Measurements from ENCODE around the gene SIGMAR1. TPM values are rescaled to one million over a fixed set of nuclear protein-coding genes. Genes with fewer than 3 reads are reported as not detected.

SIGMAR1 gene
- total and polyA plus RNA-seq, 5 donors from 2014 or later = 34.1 to 130 (median 115) TPM

DNA sequence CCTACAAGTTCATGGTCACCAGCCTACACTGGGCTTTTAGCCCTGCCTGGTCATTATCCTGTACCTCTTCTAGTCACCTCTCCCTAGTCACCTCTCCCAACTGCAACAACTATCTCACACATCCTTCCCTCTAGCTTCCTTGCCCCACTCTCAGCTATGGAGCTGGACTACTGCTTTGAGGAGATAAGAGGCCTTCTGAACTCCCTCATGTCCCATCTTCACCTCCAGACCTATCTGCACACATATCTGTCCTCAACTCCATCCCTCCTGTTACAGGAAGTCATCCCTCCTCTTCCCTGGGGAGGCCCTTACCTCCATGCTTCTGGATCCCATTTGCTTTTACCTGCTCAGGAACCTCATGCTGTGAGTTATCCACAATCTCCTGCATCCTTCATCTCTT lies 31.4 kb downstream of the SIGMAR1 start:
- no peak overlapping the region for H3K4me3 ChIP-seq (ENCODE audit: low read depth, low read length)
- ATAC-seq (ENCODE audit: low read depth in 2 of 2) (no peak), DNase-seq (no peak)
- H3K27me3 ChIP-seq (ENCODE audit: control insufficient read depth, insufficient read depth, low read length) = no peaks in the 10 kb centered on the region
- Mint-ChIP-seq H3K27me3 (peaks cover 5% of the 10 kb centered on the region), H3K27ac (no peak overlapping the region), H3K4me3 (no peak overlapping the region), H3K4me1 (peaks cover 0 to 11% (median 8%) of the 10 kb centered on the region in 4 donors), H3K9me3 (no peaks in the 10 kb centered on the region), H3K36me3 (no peaks in the 10 kb centered on the region)
- H3K9me3 ChIP-seq (ENCODE audit: control insufficient read depth in 2 of 2, low read length in 2 of 2) = no peaks in the 10 kb centered on the region
- no peak overlapping the region for H3K27ac ChIP-seq (ENCODE audit: insufficient read depth, low read length, poor library complexity, severe bottlenecking)
- no peaks in the 10 kb centered on the region for H3K36me3 ChIP-seq (ENCODE audit: control insufficient read depth, insufficient read depth, low read length)
- H3K4me1 ChIP-seq (ENCODE audit: control insufficient read depth, insufficient read depth, low read length, poor library complexity, severe bottlenecking) = peaks cover 7% of the 10 kb centered on the region

DNA sequence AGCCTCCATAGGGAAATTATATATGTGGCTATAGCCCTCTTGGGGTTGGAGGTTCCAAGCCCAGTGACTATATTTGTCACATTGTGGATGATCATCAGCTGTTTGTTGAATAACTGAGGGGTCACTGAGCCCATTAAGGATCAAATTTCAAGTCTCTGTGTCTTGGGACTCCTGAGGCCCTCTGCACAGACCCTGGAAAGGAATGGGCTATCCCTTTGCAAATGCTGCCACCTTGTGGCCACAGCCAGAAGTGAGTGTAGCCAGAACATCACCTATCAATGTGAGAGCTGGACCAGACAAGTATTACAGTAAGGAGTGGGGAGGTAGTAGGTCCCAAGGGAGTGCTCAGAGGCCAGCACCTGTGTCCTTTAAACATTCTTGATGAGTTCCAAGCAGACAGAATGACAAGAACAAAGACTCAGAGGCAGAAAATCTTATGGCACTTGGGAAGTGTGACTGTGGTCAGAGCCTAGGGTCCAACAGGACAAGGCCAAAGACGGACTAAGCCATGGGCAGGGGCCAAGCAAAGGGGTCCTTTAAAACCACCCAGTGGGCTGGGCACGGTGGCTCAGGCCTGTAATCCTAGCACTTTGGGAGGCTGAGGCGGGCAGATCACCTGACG lies 33.9 kb downstream of the SIGMAR1 start:
- H3K27ac Mint-ChIP-seq = peak overlapping the region in 1 of 3 donors; percentile 53
- no peaks in the 10 kb centered on the region for H3K4me1 ChIP-seq (ENCODE audit: control insufficient read depth, insufficient read depth, low read length, poor library complexity, severe bottlenecking)
- DNase-seq (peak; percentile 67 to 74 (median 70)), ATAC-seq (ENCODE audit: low read depth in 2 of 2) (peak; percentile 76 to 83)
- no peaks in the 10 kb centered on the region for H3K9me3 Mint-ChIP-seq
- H3K4me3 ChIP-seq (ENCODE audit: low read depth, low read length) = no peak overlapping the region
- H3K27me3 ChIP-seq (ENCODE audit: control insufficient read depth, insufficient read depth, low read length) = peaks cover 2% of the 10 kb centered on the region
- H3K9me3 ChIP-seq (ENCODE audit: control insufficient read depth in 2 of 2, low read length in 2 of 2) = no peaks in the 10 kb centered on the region
- no peaks in the 10 kb centered on the region for H3K36me3 ChIP-seq (ENCODE audit: control insufficient read depth, insufficient read depth, low read length)
- H3K27ac ChIP-seq (ENCODE audit: insufficient read depth, low read length, poor library complexity, severe bottlenecking) = no peak overlapping the region
- H3K27me3 Mint-ChIP-seq = peaks cover 11% of the 10 kb centered on the region
- peak overlapping the region in 1 of 4 donors; percentile 8 for H3K4me3 Mint-ChIP-seq
- no peaks in the 10 kb centered on the region for H3K4me1 Mint-ChIP-seq
- H3K36me3 Mint-ChIP-seq = no peaks in the 10 kb centered on the region

DNA sequence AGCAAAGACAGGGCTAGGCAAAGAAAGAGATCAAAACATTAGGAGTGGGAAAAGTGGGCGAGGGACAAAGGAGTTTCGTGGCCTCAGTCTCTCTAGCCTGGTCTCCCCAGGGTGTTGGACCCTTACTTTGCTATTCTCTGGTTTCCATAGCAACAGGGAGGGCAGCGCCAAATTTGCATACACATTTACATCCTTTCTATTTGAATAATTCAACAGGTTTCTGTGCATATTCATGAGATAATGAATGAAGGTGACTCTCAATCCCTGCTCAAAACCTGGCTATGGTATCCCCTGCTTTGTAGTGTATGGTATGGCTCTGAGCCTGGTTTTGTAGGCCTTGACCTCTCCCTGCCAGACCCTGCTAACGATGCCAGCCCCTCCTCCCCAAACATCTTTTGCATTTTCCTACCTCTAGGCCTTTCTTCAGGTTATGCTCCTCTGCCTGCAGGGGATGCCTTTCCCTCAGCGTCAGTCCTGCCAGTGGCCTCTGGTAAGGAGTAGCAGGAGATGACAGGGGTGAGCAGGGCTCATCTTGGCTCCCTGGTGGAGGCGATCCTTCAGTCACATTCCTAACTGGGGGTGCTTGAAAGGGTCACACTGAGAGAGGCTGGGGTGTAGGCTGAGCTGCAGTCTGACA lies 35.5 kb downstream of the SIGMAR1 start:
- H3K4me1 ChIP-seq (ENCODE audit: control insufficient read depth, insufficient read depth, low read length, poor library complexity, severe bottlenecking) = no peaks in the 10 kb centered on the region
- Mint-ChIP-seq H3K36me3 (peaks cover 5% of the 10 kb centered on the region), H3K27ac (no peak overlapping the region), H3K9me3 (no peaks in the 10 kb centered on the region), H3K27me3 (peaks cover 15% of the 10 kb centered on the region), H3K4me3 (no peak overlapping the region), H3K4me1 (no peaks in the 10 kb centered on the region)
- no peak overlapping the region for H3K4me3 ChIP-seq (ENCODE audit: low read depth, low read length)
- no peak for ATAC-seq (ENCODE audit: low read depth in 2 of 2)
- H3K9me3 ChIP-seq (ENCODE audit: control insufficient read depth in 2 of 2, low read length in 2 of 2) = no peaks in the 10 kb centered on the region
- no peaks in the 10 kb centered on the region for H3K36me3 ChIP-seq (ENCODE audit: control insufficient read depth, insufficient read depth, low read length)
- no peak overlapping the region for H3K27ac ChIP-seq (ENCODE audit: insufficient read depth, low read length, poor library complexity, severe bottlenecking)
- DNase-seq = no peak
- H3K27me3 ChIP-seq (ENCODE audit: control insufficient read depth, insufficient read depth, low read length) = peaks cover 2% of the 10 kb centered on the region

DNA sequence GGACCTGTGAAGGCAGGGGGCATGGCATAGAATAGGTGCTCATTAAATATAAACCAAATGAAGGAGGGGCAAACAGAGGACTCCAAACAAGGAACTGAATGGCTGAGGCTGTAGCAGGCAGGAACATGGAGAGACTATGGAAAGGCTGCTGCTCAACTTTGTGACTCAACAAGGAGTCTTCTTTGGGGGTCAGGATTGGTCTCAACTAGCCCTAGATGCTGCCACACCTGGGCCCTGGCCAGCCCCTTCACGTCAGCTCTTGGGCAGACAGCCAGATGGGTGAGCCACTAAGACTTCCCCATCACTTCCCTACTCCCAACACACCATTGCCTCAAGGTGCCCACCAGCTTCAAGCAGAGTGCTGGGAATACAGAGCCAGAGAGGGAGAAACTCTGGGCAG lies 36.7 kb downstream of the SIGMAR1 start:
- Histone ChIP-seq H3K9me3 (ENCODE audit: control insufficient read depth in 2 of 2, low read length in 2 of 2) (no peaks in the 10 kb centered on the region), H3K27me3 (ENCODE audit: control insufficient read depth, insufficient read depth, low read length) (peaks cover 5% of the 10 kb centered on the region), H3K4me1 (ENCODE audit: control insufficient read depth, insufficient read depth, low read length, poor library complexity, severe bottlenecking) (no peaks in the 10 kb centered on the region), H3K4me3 (ENCODE audit: low read depth, low read length) (no peak overlapping the region), H3K36me3 (ENCODE audit: control insufficient read depth, insufficient read depth, low read length) (no peaks in the 10 kb centered on the region), H3K27ac (ENCODE audit: insufficient read depth, low read length, poor library complexity, severe bottlenecking) (no peak overlapping the region)
- H3K27ac Mint-ChIP-seq = no peak overlapping the region
- H3K4me3 Mint-ChIP-seq = no peak overlapping the region
- H3K4me1 Mint-ChIP-seq = no peaks in the 10 kb centered on the region
- DNase-seq (no peak), ATAC-seq (ENCODE audit: low read depth in 2 of 2) (no peak)
- peaks cover 5% of the 10 kb centered on the region for H3K36me3 Mint-ChIP-seq
- peaks cover 22% of the 10 kb centered on the region for H3K27me3 Mint-ChIP-seq
- H3K9me3 Mint-ChIP-seq = no peaks in the 10 kb centered on the region

DNA sequence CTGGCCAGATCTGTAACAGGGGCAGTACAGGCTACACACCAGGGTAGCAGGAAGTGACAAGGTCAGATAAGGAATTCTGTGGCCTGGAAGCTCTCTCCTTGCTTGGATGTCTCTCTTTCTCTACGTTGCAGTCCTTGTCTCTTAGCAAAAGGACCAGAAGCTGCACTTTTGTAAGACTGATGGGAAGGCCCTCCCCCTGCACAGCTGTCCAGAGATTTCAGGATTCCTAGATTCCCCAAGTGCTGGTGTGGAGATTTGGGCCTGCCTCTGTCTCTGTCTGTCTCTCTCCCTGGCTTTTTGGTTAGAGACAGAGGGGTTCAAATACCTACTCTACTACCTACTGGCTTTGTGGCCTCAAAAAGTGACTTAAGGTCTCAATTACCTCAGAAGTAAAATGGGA lies 38.0 kb downstream of the SIGMAR1 start:
- ATAC-seq (ENCODE audit: low read depth in 2 of 2) (no peak), DNase-seq (no peak)
- Mint-ChIP-seq H3K27ac (no peak overlapping the region), H3K36me3 (peaks cover 5% of the 10 kb centered on the region), H3K4me1 (no peaks in the 10 kb centered on the region), H3K4me3 (no peak overlapping the region), H3K27me3 (peaks cover 20% of the 10 kb centered on the region), H3K9me3 (no peaks in the 10 kb centered on the region)
- peaks cover 10% of the 10 kb centered on the region for H3K27me3 ChIP-seq (ENCODE audit: control insufficient read depth, insufficient read depth, low read length)
- no peak overlapping the region for H3K4me3 ChIP-seq (ENCODE audit: low read depth, low read length)
- H3K27ac ChIP-seq (ENCODE audit: insufficient read depth, low read length, poor library complexity, severe bottlenecking) = no peak overlapping the region
- H3K4me1 ChIP-seq (ENCODE audit: control insufficient read depth, insufficient read depth, low read length, poor library complexity, severe bottlenecking) = no peaks in the 10 kb centered on the region
- H3K36me3 ChIP-seq (ENCODE audit: control insufficient read depth, insufficient read depth, low read length) = no peaks in the 10 kb centered on the region
- H3K9me3 ChIP-seq (ENCODE audit: control insufficient read depth in 2 of 2, low read length in 2 of 2) = no peaks in the 10 kb centered on the region

DNA sequence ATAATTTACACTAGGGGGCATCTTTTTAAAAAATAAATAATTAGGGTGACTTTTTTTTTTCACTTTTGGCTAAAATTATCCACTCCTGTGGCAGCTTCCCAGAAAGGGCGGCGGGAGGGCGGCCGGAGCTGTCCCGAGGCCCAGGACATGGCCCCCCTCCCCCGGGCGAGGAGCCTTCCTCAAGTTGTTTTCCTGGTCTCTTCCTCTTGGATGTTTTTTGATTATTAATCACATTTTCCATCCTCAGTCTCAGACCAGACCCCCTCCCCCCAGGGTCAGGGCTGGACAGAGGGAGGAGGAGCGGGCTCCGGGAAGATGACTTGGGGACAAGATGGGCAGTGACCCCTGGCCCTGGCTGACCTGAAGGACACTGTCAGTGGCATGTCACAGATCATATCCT lies 43.4 kb downstream of the SIGMAR1 start:
- peaks cover 0 to 26% (median 10%) of the 10 kb centered on the region in 4 donors for H3K4me1 Mint-ChIP-seq
- no peak overlapping the region for H3K27ac Mint-ChIP-seq
- Histone ChIP-seq H3K36me3 (ENCODE audit: control insufficient read depth, insufficient read depth, low read length) (no peaks in the 10 kb centered on the region), H3K9me3 (ENCODE audit: control insufficient read depth in 2 of 2, low read length in 2 of 2) (no peaks in the 10 kb centered on the region), H3K27me3 (ENCODE audit: control insufficient read depth, insufficient read depth, low read length) (peaks cover 25% of the 10 kb centered on the region), H3K27ac (ENCODE audit: insufficient read depth, low read length, poor library complexity, severe bottlenecking) (no peak overlapping the region), H3K4me1 (ENCODE audit: control insufficient read depth, insufficient read depth, low read length, poor library complexity, severe bottlenecking) (peaks cover 25% of the 10 kb centered on the region), H3K4me3 (ENCODE audit: low read depth, low read length) (no peak overlapping the region)
- H3K27me3 Mint-ChIP-seq = peaks cover 48% of the 10 kb centered on the region
- H3K9me3 Mint-ChIP-seq = peaks cover 0 to 4% (median 0%) of the 10 kb centered on the region in 7 donors
- no peak for ATAC-seq (ENCODE audit: low read depth in 2 of 2)
- H3K4me3 Mint-ChIP-seq = no peak overlapping the region
- DNase-seq = no peak
- H3K36me3 Mint-ChIP-seq = peaks cover 5% of the 10 kb centered on the region

DNA sequence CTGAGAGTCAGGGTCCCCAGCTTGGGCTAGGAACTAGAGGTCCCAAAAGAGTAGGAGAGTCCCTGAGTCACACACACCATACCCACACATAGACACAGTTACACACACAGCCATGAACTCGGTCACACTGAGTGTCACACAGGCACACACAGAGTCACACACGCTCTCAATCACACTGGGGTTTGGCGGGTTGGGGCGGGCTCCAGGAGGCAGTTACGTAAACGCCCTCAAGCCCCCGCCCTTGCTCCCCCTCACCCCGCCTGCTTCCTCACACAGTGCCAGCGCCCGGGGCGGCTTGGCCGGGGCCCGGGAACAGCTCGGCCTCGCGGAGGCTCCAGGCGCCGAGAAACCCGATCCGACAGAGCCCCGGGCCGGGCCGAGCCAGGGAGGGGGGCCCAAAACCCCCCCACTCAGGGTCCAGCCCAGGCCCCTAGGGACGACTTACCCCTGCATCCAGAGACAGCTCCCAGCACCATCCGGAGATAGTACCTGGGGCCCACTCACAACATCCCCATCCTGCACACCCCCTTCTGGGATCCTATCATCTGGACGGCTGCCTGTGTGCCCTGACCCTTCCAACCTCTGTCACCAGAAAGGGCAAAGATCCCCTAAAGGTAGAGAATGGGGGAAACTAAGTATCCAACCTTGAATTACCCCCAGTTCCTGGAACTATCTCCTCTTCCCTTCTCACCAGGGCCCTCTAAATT lies 44.5 kb downstream of the SIGMAR1 start:
- H3K9me3 Mint-ChIP-seq = peaks cover 0 to 6% (median 0%) of the 10 kb centered on the region in 7 donors
- no peak overlapping the region for H3K27ac ChIP-seq (ENCODE audit: insufficient read depth, low read length, poor library complexity, severe bottlenecking)
- H3K27me3 Mint-ChIP-seq = peaks cover 58% of the 10 kb centered on the region
- H3K9me3 ChIP-seq (ENCODE audit: control insufficient read depth in 2 of 2, low read length in 2 of 2) = no peaks in the 10 kb centered on the region
- H3K27me3 ChIP-seq (ENCODE audit: control insufficient read depth, insufficient read depth, low read length) = peaks cover 28% of the 10 kb centered on the region
- no peak overlapping the region for H3K27ac Mint-ChIP-seq
- DNase-seq (no peak), ATAC-seq (ENCODE audit: low read depth in 2 of 2) (no peak)
- no peaks in the 10 kb centered on the region for H3K36me3 ChIP-seq (ENCODE audit: control insufficient read depth, insufficient read depth, low read length)
- H3K4me1 ChIP-seq (ENCODE audit: control insufficient read depth, insufficient read depth, low read length, poor library complexity, severe bottlenecking) = peaks cover 27% of the 10 kb centered on the region
- H3K4me3 Mint-ChIP-seq = peak overlapping the region; percentile 31 to 94 (median 74)
- H3K4me1 Mint-ChIP-seq = peaks cover 0 to 37% (median 16%) of the 10 kb centered on the region in 4 donors
- H3K4me3 ChIP-seq (ENCODE audit: low read depth, low read length) = no peak overlapping the region
- H3K36me3 Mint-ChIP-seq = peaks cover 5% of the 10 kb centered on the region
